ENCODE data around the gene ZFP30. TPM values are rescaled to one million over a fixed set of nuclear protein-coding genes. Genes with fewer than 3 reads are reported as not detected.

The ZFP30 gene
- total and polyA plus RNA-seq, 2 of the 13 experiments (the other 11 are each of a cell fraction or from before 2014, with no cell fraction given) = 3.4 to 19.2 TPM

DNA sequence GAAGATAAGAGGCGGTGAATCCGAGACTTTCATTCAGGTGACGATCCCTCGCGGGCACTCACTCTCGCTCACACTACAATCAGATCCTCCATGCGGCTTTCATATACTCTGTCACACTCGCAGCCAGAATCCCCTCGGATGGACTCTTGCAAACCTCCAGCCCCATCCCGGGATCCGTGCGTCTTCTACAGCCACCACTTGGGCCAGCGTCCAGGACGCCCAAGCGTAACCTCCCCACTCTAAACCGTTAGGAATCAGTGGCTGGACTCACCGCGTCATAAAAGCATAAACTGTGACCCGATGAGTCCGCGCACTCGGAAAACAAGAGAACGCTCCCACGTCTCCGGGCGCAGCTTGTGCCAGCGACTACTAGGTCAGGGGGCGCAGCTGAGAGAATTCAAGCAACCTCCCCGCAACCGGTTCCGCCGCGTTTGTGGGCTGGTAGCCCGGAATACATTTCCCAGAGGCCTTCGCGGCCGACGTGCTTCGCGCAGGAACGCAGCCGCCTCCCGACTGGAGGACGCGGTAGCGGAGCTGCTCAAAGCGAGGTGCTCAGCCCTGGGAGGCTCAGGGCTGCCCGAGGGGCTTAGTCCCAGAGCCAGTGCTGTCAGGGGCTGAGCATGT is 36.7 kb upstream of the ZFP30 start (continued):
- no peak for TF ChIP-seq CAMTA2 (CRISPR knock-in tag; IDR thresholded peaks at IDR 0.05; ENCODE audit: borderline replicate concordance)
- TF ChIP-seq ZNF280B (CRISPR knock-in tag; IDR thresholded peaks at IDR 0.05; ENCODE audit: borderline replicate concordance) = 0 out of 2 replicates have a peak, but pooled peaks have one; percentile 46
- TF ChIP-seq GATA4 (IDR thresholded peaks at IDR 0.05; ENCODE audit: borderline replicate concordance, low read depth) = peak; percentile 36; the same call in 1 of the 2 replicates
- peak; percentile 69; the same call in 1 of the 2 replicates for TF ChIP-seq ZBTB38 (CRISPR knock-in tag; IDR thresholded peaks at IDR 0.05)
- no peak; the same call in 1 of the 2 replicates for TF ChIP-seq PRDM4 (CRISPR knock-in tag; IDR thresholded peaks at IDR 0.05; ENCODE audit: borderline replicate concordance)
- peak; percentile 92; the same call in 1 of the 2 replicates for TF ChIP-seq ZNF766 (CRISPR knock-in tag; IDR thresholded peaks at IDR 0.05; ENCODE audit: borderline replicate concordance)
- TF ChIP-seq RBM39 (IDR thresholded peaks at IDR 0.05; ENCODE audit: low read depth, low read length, poor library complexity, severe bottlenecking) = peak; percentile 50
- TF ChIP-seq MTA1 (CRISPR knock-in tag; IDR thresholded peaks at IDR 0.05; ENCODE audit: borderline replicate concordance) = peak; percentile 45; the same call in 1 of the 2 replicates
- peak; percentile 60; the same call in 1 of the 2 replicates for TF ChIP-seq BORCS8-MEF2B (CRISPR knock-in tag; IDR thresholded peaks at IDR 0.05)
- TF ChIP-seq AHDC1 (CRISPR knock-in tag; IDR thresholded peaks at IDR 0.05; ENCODE audit: borderline replicate concordance) = no peak; the same call in 1 of the 2 replicates
- TF ChIP-seq ADNP (CRISPR knock-in tag; IDR thresholded peaks at IDR 0.05) = no peak
- no peak; the same call in 1 of the 2 replicates for TF ChIP-seq ZNF644 (CRISPR knock-in tag; IDR thresholded peaks at IDR 0.05; ENCODE audit: low read depth)
- TF ChIP-seq, protein P1, sequence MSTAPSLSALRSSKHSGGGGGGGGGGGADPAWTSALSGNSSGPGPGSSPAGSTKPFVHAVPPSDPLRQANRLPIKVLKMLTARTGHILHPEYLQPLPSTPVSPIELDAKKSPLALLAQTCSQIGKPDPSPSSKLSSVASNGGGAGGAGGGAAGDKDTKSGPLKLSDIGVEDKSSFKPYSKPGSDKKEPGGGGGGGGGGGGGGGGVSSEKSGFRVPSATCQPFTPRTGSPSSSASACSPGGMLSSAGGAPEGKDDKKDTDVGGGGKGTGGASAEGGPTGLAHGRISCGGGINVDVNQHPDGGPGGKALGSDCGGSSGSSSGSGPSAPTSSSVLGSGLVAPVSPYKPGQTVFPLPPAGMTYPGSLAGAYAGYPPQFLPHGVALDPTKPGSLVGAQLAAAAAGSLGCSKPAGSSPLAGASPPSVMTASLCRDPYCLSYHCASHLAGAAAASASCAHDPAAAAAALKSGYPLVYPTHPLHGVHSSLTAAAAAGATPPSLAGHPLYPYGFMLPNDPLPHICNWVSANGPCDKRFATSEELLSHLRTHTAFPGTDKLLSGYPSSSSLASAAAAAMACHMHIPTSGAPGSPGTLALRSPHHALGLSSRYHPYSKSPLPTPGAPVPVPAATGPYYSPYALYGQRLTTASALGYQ (CRISPR knock-in tag; IDR thresholded peaks at IDR 0.05) = no peak
